Smooth muscle cell (in vitro differentiated cells): Measurements from ENCODE around the gene LDAH. TPM values are rescaled to one million over a fixed set of nuclear protein-coding genes. Genes with fewer than 3 reads are reported as not detected.

Experiments
- DNase-seq: peaks from one replicate; lab custom pipeline; 2025; ENCODE audit not compliant: unreplicated experiment; lab: John Stamatoyannopoulos, UW
- H2AFZ ChIP-seq: fragments of 200-600 bp; sonication (generic); 2 replicates; pipeline ENCODE4 v1.6.0; 2016; ENCODE audit warnings: antibody characterized with exemption, low read depth, mild to moderate bottlenecking
- H3F3A ChIP-seq: fragments of 200-600 bp; sonication (generic); 2 replicates; pipeline ENCODE4 v1.6.0; 2017; ENCODE audit warnings: antibody characterized with exemption, low read depth
- H3K27ac ChIP-seq: fragments of 200-600 bp; sonication (generic); 2 replicates; pipeline ENCODE4 v1.5.1; 2016; ENCODE audit warnings: low read depth, mild to moderate bottlenecking
- H3K27me3 ChIP-seq: fragments of 200-600 bp; sonication (generic); 2 replicates; pipeline ENCODE4 v1.6.1; 2016; ENCODE audit warnings: low read depth, mild to moderate bottlenecking
- H3K36me3 ChIP-seq: fragments of 200-600 bp; sonication (generic); 2 replicates; pipeline ENCODE4 v1.5.1; 2016; ENCODE audit warnings: low read depth
- H3K4me1 ChIP-seq: fragments of 200-600 bp; sonication (generic); 2 replicates; pipeline ENCODE4 v1.5.1; 2016; ENCODE audit warnings: low read depth
- H3K4me2 ChIP-seq: fragments of 200-600 bp; sonication (generic); 2 replicates; pipeline ENCODE4 v1.6.0; 2016; ENCODE audit warnings: mild to moderate bottlenecking
- H3K4me3 ChIP-seq: fragments of 200-600 bp; sonication (generic); 2 replicates; pipeline ENCODE4 v1.5.1; 2016; ENCODE audit warnings: mild to moderate bottlenecking
- H3K79me2 ChIP-seq: fragments of 200-600 bp; sonication (generic); 2 replicates; pipeline ENCODE4 v1.6.0; 2016; ENCODE audit warnings: low read depth, mild to moderate bottlenecking
- H3K9ac ChIP-seq: fragments of 200-600 bp; sonication (generic); 2 replicates; pipeline ENCODE4 v1.6.0; 2016; ENCODE audit warnings: low read depth
- H3K9me3 ChIP-seq: fragments of 200-600 bp; sonication (generic); replicated peaks from 2 replicates; pipeline ENCODE4 v1.5.1; 2016; ENCODE audit warnings: low read depth
- H4K20me1 ChIP-seq: fragments of 200-600 bp; sonication (generic); 2 replicates; pipeline ENCODE4 v1.6.0; 2016; ENCODE audit warnings: low read depth
- WGBS: methylation state at CpG from one replicate; pipeline ENCODE4 v1.1.7; 2016; ENCODE audit warnings: low lambda C conversion rate; 5-methylcytosine and 5-hydroxymethylcytosine counted together
- polyA plus RNA-seq: library from polyadenylated mRNA; unstranded; fragments of >200 nt; fragmentation: Nextera tagmentation; extraction: Ambion mirVana; gene quantifications from 2 replicates; pipeline ENCODE4 v1.2.1, GENCODE V29; 2016
- total RNA-seq: library from RNA; depleted of rRNA; stranded (reverse); fragments of >200 nt; gene quantifications from 2 replicates; pipeline ENCODE4 v1.2.3, GENCODE V29; 2014
- TF ChIP-seq, protein P1 (sequence below): fragments of 200-600 bp; sonication (generic); IDR thresholded peaks from 2 replicates; pipeline ENCODE4 v1.5.1; 2017; ENCODE audit warnings: borderline replicate concordance, mild to moderate bottlenecking, antibody characterized with exemption; ENCODE audit not compliant: insufficient read depth, poor library complexity, severe bottlenecking

Gene LDAH
- total and polyA plus RNA-seq, 2 experiments from 2014 or later = 14.9 to 15.7 TPM

DNA sequence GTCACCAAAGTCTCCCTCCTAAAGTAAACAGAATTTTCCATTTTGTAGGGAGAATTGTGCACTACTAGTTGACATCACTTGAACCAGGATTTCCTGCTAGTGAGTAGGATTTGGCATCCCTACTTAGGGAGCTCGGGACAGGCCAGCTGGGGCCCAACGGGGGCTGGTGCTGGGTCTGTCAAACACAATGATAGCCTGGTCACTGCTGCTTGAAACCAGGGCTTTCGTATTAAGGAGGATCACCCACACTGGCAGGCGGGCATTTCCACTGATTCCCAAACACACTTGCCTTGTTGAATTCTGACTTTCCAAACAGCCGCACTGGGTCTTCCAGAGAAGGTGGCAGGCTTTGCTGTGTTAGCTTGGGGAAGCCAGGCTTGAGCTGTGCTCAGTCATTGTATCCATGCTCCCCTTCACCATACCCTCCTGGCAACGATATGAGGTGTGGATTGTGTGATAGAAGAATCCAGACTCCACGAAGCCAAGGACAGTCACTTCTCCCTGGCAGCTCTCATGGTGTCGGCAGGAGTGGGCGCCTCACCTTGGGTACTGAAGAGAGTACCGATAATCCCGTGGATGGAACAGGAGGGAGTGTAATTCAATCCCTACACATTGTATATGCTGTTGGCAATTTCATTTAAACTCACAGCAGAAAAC, 148.5 kb downstream of the LDAH start:
- H3K4me1 ChIP-seq = peaks cover 9% of the 10 kb centered on the region
- H3K27ac ChIP-seq = no peak overlapping the region
- no peaks in the 10 kb centered on the region for H3F3A ChIP-seq
- no peaks in the 10 kb centered on the region for H3K9me3 ChIP-seq
- H3K4me2 ChIP-seq = no peak overlapping the region
- no peak overlapping the region for H2AFZ ChIP-seq
- H3K9ac ChIP-seq = no peak overlapping the region
- H3K4me3 ChIP-seq = no peak overlapping the region
- peaks cover 48% of the 10 kb centered on the region for H3K27me3 ChIP-seq
- no peaks in the 10 kb centered on the region for H3K79me2 ChIP-seq
- TF ChIP-seq, protein P1, sequence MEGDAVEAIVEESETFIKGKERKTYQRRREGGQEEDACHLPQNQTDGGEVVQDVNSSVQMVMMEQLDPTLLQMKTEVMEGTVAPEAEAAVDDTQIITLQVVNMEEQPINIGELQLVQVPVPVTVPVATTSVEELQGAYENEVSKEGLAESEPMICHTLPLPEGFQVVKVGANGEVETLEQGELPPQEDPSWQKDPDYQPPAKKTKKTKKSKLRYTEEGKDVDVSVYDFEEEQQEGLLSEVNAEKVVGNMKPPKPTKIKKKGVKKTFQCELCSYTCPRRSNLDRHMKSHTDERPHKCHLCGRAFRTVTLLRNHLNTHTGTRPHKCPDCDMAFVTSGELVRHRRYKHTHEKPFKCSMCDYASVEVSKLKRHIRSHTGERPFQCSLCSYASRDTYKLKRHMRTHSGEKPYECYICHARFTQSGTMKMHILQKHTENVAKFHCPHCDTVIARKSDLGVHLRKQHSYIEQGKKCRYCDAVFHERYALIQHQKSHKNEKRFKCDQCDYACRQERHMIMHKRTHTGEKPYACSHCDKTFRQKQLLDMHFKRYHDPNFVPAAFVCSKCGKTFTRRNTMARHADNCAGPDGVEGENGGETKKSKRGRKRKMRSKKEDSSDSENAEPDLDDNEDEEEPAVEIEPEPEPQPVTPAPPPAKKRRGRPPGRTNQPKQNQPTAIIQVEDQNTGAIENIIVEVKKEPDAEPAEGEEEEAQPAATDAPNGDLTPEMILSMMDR = no peak
- 79% methylated on average over 11 of the region's 11 CpGs for WGBS
- no peaks in the 10 kb centered on the region for H3K36me3 ChIP-seq
- no peaks in the 10 kb centered on the region for H4K20me1 ChIP-seq
- DNase-seq = no peak

DNA sequence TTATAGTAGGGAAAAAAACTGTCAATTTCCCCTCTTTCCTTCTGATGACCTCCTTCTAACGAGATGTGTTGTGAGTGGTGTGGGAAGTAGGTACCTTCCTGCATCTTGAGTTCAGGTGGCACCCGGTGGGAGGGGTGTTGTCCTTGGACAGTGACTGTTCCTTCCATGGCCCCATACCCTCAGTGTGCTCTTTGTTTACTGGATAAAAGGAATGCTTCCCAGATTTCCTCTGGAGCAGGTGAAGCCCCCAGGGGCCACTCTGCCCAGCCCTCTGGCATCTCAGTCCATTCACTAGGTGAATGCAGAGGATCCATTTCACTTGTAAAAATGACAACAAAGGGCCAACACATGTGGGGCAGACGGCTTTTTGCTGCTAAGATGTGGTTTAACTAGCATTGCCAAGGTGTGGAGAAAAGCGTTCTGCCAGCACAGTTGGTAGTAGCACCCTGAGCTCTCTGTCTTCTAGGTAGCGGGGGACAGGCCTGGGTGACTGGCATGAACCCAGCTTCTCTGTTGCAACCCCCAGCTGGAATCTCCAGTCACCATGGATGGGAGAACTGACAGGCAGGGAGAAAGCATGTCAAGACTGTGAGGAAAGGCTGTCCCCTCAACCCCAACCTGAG, 149.1 kb downstream of the LDAH start:
- Histone ChIP-seq H3K9me3 (no peaks in the 10 kb centered on the region), H3K79me2 (no peaks in the 10 kb centered on the region), H2AFZ (no peak overlapping the region), H3K4me2 (no peak overlapping the region), H3F3A (no peaks in the 10 kb centered on the region), H3K27me3 (peaks cover 54% of the 10 kb centered on the region), H3K36me3 (no peaks in the 10 kb centered on the region), H3K4me3 (no peak overlapping the region), H3K9ac (no peak overlapping the region), H3K27ac (no peak overlapping the region), H4K20me1 (no peaks in the 10 kb centered on the region), H3K4me1 (peaks cover 12% of the 10 kb centered on the region)
- no peak for DNase-seq
- TF ChIP-seq, protein P1 = no peak
- WGBS = 69% methylated on average over 5 of the region's 5 CpGs

DNA sequence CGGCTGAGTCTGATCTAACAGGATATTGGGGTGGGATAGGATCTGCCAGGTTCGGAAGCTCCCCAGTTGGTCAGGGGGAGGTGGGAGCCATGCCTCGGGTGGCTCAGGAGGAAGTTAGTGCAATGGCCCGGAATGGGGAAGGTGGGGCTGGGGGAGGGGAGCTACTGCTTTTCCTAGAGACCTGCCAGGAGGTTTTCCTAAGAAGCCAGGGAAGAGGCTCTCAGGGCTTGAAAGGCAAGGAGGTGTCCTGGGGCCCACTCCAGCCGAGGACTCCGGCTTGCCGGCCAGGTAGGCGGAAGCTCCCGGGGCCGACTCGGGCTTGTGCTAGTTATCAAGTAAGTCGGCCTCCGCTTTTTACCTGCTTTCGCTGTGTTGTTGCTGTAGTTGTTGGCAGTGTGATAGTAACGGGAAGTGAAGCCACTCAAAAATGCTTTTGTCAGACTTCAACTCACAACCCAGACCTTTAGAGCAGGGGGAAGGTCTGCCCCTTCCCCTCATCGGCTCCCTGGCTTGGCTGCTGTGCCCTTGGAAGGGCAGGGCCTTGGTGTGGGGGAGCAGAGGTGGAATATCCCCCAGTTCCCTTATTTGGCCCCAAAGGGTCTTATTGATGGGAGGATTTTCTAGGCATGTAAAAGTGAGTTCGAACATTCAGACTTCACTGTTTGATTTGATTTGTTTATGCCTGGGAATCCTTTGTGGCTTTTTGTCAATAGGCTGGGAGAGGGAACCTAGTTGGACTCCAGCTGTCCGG, 150.5 kb downstream of the LDAH start:
- H3K9ac ChIP-seq = no peak overlapping the region
- no peak overlapping the region for H2AFZ ChIP-seq
- H3K27me3 ChIP-seq = peaks cover 69% of the 10 kb centered on the region
- H3K36me3 ChIP-seq = no peaks in the 10 kb centered on the region
- H3K4me2 ChIP-seq = no peak overlapping the region
- no peaks in the 10 kb centered on the region for H3K79me2 ChIP-seq
- no peaks in the 10 kb centered on the region for H3F3A ChIP-seq
- H3K9me3 ChIP-seq = no peaks in the 10 kb centered on the region
- H3K4me3 ChIP-seq = no peak overlapping the region
- no peaks in the 10 kb centered on the region for H4K20me1 ChIP-seq
- H3K27ac ChIP-seq = no peak overlapping the region
- TF ChIP-seq, protein P1 = no peak
- H3K4me1 ChIP-seq = peaks cover 15% of the 10 kb centered on the region
- DNase-seq = no peak
- 22% methylated on average over 17 of the region's 18 CpGs for WGBS
